ENCODE measurements around the gene PCDH1.

PCDH1 gene

DNA sequence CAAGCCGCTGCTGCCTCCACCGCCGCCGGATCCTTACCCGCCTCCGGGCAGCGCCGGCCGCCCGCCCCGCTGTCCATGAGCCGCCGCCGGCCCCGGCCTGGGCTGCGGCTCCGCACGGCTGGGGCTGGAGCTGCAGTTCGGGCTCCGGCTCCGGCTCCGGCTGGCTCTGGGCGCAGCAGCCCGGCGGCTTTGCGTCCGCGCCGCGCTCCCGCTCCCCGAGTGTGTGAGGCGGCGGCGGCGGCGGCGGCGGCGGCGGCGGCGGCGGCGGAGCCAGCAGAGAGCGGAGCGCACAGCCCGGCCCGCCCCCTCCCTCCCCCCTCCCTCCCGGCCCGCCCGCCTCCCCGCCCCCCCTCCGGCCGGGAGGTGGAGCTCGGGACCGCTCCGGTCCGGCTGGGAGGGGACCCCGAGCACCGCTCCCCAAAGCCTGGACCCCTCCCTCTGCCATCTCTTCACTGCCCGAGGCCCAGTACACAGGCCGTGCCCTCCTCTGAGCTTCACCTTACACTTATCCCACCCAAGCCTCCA, at the start of gene PCDH1:
PCDH1 (minus strand) TSS at position 225 of the 525 bp plus-strand sequence; CDS start at position 77, 148 bp downstream.
- Histone ChIP-seq H3K4me3 (peak within 1 kb of the TSS; percentile 44 to 63 (median 53)), H3K27ac (peak within 1 kb of the TSS in 19 of 21 experiments; percentile 22 to 92 (median 77))

GRCh38 chr5:141926434-141926833, 48.2 kb upstream of the PCDH1 start:
- Histone ChIP-seq H3K4me3 (no peak overlapping the region), H3K27ac (no peak overlapping the region)

GRCh38 chr5:141923448-141924313, 45.5 kb upstream of the PCDH1 start, which contains the start of gene DELE1:
DELE1 (plus strand) TSS chr5:141923871; CDS start chr5:141923942, 71 bp downstream.
- Histone ChIP-seq H3K27ac (peak within 1 kb of the TSS; percentile 85 to 99 (median 95)), H3K4me3 (peak within 1 kb of the TSS; percentile 48 to 69 (median 56))

- H3K27ac ChIP-seq, result peak overlapping the region; percentile 85 to 99 (median 95)
- peak overlapping the region; percentile 48 to 69 (median 56) for H3K4me3 ChIP-seq
These were observed 44.7 kb upstream of the PCDH1 start for GRCh38 chr5:141922827-141923447.

DNA sequence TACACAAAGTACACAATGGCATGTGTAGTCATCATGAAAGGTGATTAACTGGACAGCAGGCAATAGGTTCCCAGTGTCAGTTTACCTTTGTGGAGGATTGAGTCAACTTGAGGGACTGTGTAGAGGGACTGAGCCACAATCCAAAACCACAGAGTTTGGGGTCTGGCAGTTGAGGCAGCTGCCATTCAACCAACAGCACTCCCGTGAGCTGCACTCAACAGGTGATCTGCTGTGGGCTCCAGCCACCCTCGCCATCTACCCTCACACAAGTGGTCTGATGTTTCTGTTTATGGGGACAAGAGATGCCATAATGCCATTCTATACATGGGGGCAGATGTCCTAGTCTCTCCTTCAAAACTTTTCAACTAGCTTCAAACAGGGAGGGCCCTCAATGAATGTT, 42.6 kb upstream of the PCDH1 start:
- Histone ChIP-seq H3K4me3 (no peak overlapping the region), H3K27ac (no peak overlapping the region)

DNA sequence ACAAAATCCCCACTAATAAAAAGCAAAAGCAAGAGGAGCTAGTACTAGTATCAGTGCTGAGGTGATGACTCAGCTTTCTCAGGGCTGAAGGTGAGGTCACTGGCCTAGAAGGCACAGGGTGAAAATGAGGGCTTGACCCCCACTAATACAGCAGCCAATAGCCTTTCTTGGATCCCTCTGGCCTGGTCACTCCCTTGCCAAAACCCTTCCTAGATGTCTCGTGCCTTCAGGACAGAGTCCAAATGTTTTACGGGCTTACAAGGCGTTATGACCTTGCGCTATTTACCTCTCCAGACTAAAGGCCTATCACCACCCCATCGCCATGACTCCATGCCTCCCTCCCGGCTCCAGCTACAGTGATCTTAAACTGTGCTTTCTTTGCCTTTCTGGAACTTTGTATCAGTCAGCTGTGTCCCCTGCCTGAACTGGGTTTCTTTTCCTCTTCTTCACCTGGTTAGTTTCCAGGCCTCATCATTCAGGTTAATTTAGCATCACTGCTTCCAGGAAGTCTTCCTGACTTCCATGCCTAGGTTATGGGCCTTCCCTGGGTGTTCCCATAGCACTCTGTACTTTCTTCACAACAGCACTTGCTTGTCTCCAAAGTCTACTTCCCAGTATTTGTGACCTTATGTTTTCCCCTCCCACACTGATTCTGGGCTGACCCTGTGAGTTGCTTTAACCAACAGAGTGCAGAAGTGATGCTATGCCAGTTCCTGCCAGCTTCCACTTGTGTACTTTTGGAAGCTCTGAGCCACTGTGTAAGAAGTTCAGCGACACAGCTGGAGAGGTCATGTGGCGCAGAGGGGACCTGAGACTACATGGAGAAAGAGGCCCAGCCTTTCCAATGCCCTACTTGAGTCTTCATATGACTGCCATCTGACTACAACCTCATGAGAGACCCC, 41.3 kb upstream of the PCDH1 start:
- H3K4me3 ChIP-seq, result no peak overlapping the region
- no peak overlapping the region for H3K27ac ChIP-seq

GRCh38 chr5:141917760-141918159, 39.5 kb upstream of the PCDH1 start:
- Histone ChIP-seq H3K4me3 (no peak overlapping the region), H3K27ac (no peak overlapping the region)

DNA sequence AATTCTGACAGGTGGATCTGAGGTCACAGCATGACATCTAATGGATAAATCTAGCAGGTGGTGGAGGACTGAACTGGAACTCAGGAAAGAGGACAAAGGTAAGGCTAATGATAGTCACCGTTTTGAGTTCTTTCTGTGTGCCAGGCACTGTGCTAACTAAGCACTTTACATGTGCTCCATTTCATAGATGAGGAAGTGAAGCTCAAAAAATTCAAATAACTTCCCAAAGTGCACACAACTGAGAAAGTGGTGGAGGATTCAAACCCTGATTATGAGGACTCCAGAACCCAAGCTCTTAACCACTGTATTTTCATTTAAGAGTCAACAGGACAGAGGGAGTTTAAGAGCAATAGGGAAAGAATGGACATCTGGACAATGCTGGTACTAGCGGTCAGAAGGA, 38.3 kb upstream of the PCDH1 start:
- H3K27ac ChIP-seq, result no peak overlapping the region
- H3K4me3 ChIP-seq, result no peak overlapping the region

DNA sequence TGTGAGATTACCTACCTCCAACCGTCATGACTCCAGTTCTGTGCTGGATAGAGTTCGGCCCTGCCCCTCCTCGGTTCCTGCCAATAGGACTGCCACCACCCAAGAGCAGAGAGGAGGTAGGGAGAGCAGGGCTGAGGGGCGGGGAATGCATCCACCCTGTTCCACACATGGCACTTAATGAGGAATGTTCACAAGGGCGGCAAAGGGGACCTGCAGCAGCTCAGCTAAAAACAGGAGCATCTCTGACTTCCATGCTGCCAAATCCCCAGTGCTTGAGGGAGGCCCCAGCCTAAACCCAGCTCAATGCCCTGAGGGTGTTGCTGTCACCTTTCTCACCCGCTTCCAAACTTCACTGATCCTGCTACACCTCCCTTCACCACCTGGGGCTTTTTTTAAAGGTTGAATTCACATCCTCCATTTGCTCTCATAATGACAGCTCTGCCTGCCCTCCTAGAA, 37.7 kb upstream of the PCDH1 start:
- Histone ChIP-seq H3K4me3 (no peak overlapping the region), H3K27ac (no peak overlapping the region)

DNA sequence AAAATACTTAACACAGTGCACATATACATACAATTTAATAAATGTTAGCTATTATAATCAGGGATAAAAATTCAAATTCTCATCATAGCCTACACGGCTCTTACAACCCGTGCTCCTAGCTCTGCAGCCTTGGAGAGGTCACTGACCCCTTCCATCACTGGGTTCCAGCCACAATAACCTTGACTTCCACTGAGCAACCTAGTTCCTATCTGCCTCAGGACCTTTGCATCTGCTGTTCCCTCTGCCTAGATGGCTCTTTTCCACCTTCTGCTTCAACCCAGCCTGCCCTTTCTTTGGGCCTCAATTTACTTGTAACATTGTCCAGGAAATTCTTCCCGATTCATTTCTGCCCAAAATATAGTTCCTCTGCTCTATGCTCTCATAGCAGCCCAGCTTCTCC, 36.6 kb upstream of the PCDH1 start:
- Histone ChIP-seq H3K27ac (no peak overlapping the region), H3K4me3 (no peak overlapping the region)

DNA sequence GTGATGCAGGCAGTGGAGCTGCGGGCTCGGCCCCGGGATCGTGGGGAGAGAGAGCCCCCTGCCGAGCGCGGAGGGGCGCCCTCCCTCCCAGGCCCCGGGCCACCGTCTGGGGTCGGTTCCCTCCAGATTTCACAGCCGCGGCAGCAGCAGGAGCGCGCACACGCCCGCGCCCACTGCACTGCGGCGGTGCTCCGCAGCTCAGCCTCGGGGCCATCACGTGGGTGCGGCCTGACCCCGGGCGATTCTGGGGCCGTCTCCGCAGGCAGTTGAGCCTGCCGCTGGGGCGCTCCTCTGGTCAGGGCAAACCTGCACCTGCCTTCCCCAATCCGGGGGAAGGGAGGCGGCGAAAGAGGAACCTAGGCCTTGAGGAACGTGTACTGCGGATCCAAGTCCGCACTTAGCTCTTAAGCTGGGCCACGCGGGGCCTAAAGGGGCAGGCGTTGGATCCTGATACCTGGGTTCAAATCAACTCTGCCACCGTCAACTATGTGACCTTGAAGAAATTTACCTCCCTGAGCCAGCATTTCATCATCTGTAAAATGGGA, 36.1 kb upstream of the PCDH1 start:
- peak overlapping the region in 6 of 7 experiments; percentile 2 to 35 (median 8) for H3K4me3 ChIP-seq
- H3K27ac ChIP-seq, result peak overlapping the region in 1 of 21 experiments; percentile 26

GRCh38 chr5:141913560-141914198, 35.5 kb upstream of the PCDH1 start:
- Histone ChIP-seq H3K27ac (peak overlapping the region in 1 of 21 experiments; percentile 26), H3K4me3 (peak overlapping the region in 6 of 7 experiments; percentile 2 to 35 (median 8))

DNA sequence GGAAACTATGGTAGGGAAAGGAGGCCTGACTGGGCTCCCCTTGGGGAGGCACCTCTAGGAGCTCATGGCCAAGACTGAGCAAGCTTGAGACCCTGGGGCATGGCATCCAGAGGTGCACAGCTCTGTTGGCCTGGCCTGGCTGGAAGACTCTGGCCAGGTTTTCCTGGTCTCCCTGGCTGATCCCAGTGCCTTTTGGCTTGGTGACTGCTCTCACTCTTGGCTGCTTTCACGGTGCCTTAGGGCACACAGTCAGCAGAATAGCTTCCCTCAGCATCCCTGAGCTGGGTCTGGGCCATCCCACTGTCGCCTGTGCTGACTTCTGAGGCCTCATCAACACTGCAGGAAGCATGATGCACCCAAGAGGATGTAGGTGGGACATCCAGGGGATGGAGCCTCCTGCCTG, 32.1 kb upstream of the PCDH1 start:
- Histone ChIP-seq H3K27ac (no peak overlapping the region), H3K4me3 (no peak overlapping the region)

GRCh38 chr5:141909212-141909611, 31.0 kb upstream of the PCDH1 start:
- Histone ChIP-seq H3K27ac (no peak overlapping the region), H3K4me3 (no peak overlapping the region)

- Histone ChIP-seq H3K27ac (no peak overlapping the region), H3K4me3 (no peak overlapping the region)
These were observed 30.6 kb upstream of the PCDH1 start for GRCh38 chr5:141908796-141909195.

DNA sequence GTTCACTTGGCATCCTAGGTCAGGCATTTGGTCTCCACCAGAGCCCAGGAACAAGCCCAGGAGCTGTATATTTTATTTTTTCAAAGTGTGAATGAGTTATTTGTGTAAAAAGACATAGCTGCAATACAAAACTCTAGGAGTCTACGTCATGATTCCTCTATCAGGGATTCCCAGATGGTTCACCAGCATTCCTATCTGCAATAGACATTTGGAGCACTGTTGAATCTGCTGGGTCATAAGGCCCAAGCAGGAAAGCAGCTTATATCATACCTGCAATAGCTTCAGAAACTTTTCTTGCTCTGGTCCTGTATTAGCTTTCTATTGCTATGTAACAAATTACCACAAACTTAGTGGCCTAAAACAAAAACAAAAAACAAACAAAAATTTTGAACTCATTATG, 28.8 kb upstream of the PCDH1 start:
- no peak overlapping the region for H3K4me3 ChIP-seq
- H3K27ac ChIP-seq, result no peak overlapping the region

DNA sequence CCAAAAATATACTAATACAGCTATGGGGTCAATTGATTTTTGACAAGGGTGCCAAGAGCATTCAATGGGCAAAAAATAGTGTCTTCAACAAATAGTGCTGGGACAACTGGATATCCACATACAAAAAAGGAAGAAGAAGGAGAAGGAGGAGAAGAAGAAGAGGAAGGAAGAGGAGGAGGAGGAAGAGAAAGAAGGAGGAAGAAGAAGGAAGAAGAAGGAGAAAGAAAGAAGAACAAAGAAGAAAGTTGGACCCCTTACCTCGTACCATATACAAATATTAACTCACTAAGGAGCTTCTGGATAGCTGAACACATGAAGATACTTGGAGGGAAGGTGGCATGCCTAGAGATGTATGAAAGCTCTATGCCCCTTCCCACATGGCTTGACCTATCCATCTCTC, 28.3 kb upstream of the PCDH1 start:
- no peak overlapping the region for H3K4me3 ChIP-seq

DNA sequence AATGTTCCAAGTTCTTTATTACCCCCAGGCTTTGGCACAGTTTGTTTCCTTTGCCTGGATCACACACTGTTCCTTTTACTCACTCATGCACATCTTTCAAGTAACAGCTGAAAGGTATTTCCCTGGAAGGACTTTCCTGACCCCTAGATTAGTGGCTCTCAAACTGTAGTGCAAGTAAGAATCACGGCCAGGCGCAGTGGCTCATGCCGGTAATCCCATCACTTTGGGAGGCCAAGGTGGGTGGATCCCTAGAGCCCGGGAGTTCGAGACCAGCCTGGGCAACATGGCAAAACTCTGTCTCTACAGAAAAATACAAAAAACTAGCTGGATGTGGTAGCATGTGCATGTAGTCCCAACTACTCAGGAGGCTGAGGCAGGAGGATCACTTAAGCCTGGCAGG, 26.3 kb upstream of the PCDH1 start:
- Histone ChIP-seq H3K27ac (no peak overlapping the region), H3K4me3 (no peak overlapping the region)

More for the DNA sequence above, 28.3 kb upstream of the PCDH1 start:
- no peak overlapping the region for H3K27ac ChIP-seq

DNA sequence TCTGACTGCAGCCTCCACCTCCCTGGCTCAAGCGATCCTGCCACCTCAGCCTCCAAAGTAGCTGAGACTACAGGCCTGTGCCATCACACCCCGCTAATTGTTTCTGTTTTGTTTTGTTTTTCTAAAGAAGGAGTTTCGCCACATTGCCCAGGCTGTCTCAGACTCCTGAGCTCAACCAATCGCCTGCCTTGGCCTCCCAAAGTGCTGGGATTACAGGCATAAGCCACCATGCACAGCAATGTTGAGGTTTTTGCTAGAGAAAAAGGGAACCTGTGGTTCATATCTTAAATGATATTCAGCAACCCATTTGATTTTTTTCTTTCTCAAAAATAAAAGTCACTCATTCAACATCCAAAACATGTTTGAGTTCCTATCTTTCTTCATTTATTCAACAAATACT, 25.1 kb upstream of the PCDH1 start:
- H3K4me3 ChIP-seq, result no peak overlapping the region
- H3K27ac ChIP-seq, result no peak overlapping the region
